HCT116 (cell line): ENCODE data around the gene UGT3A2.

ENCODE experiments used
- CTCF ChIP-seq, 3 experiments: fragments of 200-600 bp in 1 of 3; sonication (generic) in 1 of 3; IDR thresholded peaks in 2 of 3; conservative IDR thresholded peaks in 1 of 3; 2 replicates each; pipeline ENCODE4 v1.5.1; 2012 to 2017; ENCODE audit warnings: low read depth in 2 of 3, low read length in 2 of 3, antibody characterized with exemption in 1 of 3, borderline replicate concordance in 1 of 3, control low read depth in 1 of 3, mild to moderate bottlenecking in 1 of 3, mixed read lengths in 1 of 3, mixed run types in 1 of 3, moderate library complexity in 1 of 3; ENCODE audit not compliant: insufficient read depth in 1 of 3
- JUND ChIP-seq: IDR thresholded peaks from 2 replicates; pipeline ENCODE4 v1.6.1; 2012
- POLR2A ChIP-seq: IDR thresholded peaks from 2 replicates; pipeline ENCODE4 v1.7.0; 2011; ENCODE audit warnings: borderline replicate concordance; ENCODE audit not compliant: insufficient read depth, insufficient read length; ENCODE audit errors: extremely low read depth
- RAD21 ChIP-seq: IDR thresholded peaks from 2 replicates; pipeline ENCODE4 v1.6.1; 2012; ENCODE audit warnings: low read depth, mild to moderate bottlenecking
- TCF7L2 ChIP-seq: IDR thresholded peaks from 2 replicates; pipeline ENCODE4 v1.7.0; 2011; ENCODE audit warnings: borderline replicate concordance, inconsistent platforms; ENCODE audit not compliant: insufficient read depth, insufficient read length; ENCODE audit errors: extremely low read depth
- YY1 ChIP-seq: IDR thresholded peaks from 2 replicates; pipeline ENCODE4 v1.6.1; 2011; ENCODE audit warnings: low read length, low read depth, moderate library complexity, mild to moderate bottlenecking; ENCODE audit not compliant: insufficient replicate concordance; ENCODE audit errors: extremely low read depth
- ZFX ChIP-seq: fragments of 450-650 bp; IDR thresholded peaks from 2 replicates; pipeline ENCODE4 v1.6.1; 2017
- TF ChIP-seq, protein P1 (sequence below): IDR thresholded peaks from 2 replicates; pipeline ENCODE4 v1.6.1; 2012
- TF ChIP-seq, protein P2 (sequence below): IDR thresholded peaks from 2 replicates; pipeline ENCODE4 v1.6.1; 2012; ENCODE audit warnings: low read depth

DNA sequence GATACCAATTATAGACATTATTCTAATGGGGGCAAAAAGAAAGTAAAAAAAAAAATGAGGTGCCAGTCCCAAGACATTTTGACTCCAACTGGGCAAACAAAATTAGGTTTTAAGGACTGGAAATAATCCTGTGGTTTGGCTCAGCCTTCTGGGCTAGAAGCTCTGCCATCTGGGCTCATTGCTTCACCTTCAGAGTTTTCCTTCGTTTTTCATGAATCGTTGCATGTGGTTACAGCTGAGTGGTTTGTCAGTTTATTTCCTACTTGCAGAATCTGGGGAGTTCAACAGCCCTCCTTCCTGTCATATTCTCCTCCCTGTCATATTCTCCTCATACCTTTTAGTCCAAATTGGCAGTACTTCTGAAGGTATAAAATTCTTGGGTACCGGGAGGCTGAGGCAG, 12.0 kb downstream of the UGT3A2 start:
- no peak for TF ChIP-seq JUND
- no peak for TF ChIP-seq ZFX
- TF ChIP-seq RAD21 = no peak
- TF ChIP-seq CTCF (IDR thresholded peaks at IDR 0.05 in 2 of 3, conservative IDR thresholded peaks at IDR 0.05 in 1 of 3; ENCODE audit: borderline replicate concordance in 1 of 3, insufficient read depth in 1 of 3, low read depth in 2 of 3, low read length in 2 of 3) = no peak
- TF ChIP-seq, protein P1, sequence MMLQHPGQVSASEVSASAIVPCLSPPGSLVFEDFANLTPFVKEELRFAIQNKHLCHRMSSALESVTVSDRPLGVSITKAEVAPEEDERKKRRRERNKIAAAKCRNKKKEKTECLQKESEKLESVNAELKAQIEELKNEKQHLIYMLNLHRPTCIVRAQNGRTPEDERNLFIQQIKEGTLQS = no peak
- no peak for TF ChIP-seq TCF7L2
- no peak for TF ChIP-seq YY1
- TF ChIP-seq POLR2A = no peak
- TF ChIP-seq, protein P2, sequence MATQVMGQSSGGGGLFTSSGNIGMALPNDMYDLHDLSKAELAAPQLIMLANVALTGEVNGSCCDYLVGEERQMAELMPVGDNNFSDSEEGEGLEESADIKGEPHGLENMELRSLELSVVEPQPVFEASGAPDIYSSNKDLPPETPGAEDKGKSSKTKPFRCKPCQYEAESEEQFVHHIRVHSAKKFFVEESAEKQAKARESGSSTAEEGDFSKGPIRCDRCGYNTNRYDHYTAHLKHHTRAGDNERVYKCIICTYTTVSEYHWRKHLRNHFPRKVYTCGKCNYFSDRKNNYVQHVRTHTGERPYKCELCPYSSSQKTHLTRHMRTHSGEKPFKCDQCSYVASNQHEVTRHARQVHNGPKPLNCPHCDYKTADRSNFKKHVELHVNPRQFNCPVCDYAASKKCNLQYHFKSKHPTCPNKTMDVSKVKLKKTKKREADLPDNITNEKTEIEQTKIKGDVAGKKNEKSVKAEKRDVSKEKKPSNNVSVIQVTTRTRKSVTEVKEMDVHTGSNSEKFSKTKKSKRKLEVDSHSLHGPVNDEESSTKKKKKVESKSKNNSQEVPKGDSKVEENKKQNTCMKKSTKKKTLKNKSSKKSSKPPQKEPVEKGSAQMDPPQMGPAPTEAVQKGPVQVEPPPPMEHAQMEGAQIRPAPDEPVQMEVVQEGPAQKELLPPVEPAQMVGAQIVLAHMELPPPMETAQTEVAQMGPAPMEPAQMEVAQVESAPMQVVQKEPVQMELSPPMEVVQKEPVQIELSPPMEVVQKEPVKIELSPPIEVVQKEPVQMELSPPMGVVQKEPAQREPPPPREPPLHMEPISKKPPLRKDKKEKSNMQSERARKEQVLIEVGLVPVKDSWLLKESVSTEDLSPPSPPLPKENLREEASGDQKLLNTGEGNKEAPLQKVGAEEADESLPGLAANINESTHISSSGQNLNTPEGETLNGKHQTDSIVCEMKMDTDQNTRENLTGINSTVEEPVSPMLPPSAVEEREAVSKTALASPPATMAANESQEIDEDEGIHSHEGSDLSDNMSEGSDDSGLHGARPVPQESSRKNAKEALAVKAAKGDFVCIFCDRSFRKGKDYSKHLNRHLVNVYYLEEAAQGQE = no peak
